Endothelial cell of umbilical vein (primary cell): ENCODE measurements around the gene ATXN3. TPM values are rescaled to one million over a fixed set of nuclear protein-coding genes. Genes with fewer than 3 reads are reported as not detected.

Source experiments
- BruUV-seq: library from RNA; stranded (reverse); fragments of 400-500 nt; replicated peaks from 2 replicates; lab custom pipeline; 2021; lab: Mats Ljungman, UMichigan
- CTCF ChIA-PET: fragments of 300-600, 350-600 bp; sonication (Branson Sonifier 250); formaldehyde crosslinking; loops from one replicate; lab custom pipeline; 2021; ENCODE audit warnings: antibody characterized with exemption, inconsistent platforms; lab: Charles Lee
- POLR2A ChIA-PET: fragments of 300-600, 350-600 bp; sonication (Branson Sonifier 250); formaldehyde crosslinking; loops from one replicate; lab custom pipeline; 2021; ENCODE audit warnings: antibody characterized with exemption, inconsistent platforms; lab: Charles Lee
- DNase-seq: peaks from one replicate; pipeline ENCODE4 v3.0.0-alpha.2; 2011; ENCODE audit warnings: low read depth, low spot score
- FAIRE-seq: peaks from 2 replicates; lab custom pipeline; 2011; peaks lifted over from hg19 to GRCh38; lab: Jason Lieb, UNC
- H2AFZ ChIP-seq: 2 replicates; pipeline ENCODE4 v1.6.0; 2012; ENCODE audit warnings: low read depth, low read length, control low read depth, inconsistent platforms
- H3K27ac ChIP-seq: 2 replicates; pipeline ENCODE4 v1.5.1; 2011; ENCODE audit warnings: low read depth, mild to moderate bottlenecking, control low read depth, low read length, moderate library complexity; ENCODE audit not compliant: insufficient read depth
- H3K27me3 ChIP-seq, 2 experiments: 2 replicates each; pipeline versions ENCODE4 v1.6.0 to v1.6.1; 2011; ENCODE audit warnings: low read length in 2 of 2, mixed read lengths in 1 of 2; ENCODE audit not compliant: control insufficient read depth in 2 of 2, insufficient read depth in 2 of 2
- H3K36me3 ChIP-seq, 2 experiments: 2 replicates in 1 of 2; 3 replicates in 1 of 2; pipeline ENCODE4 v1.5.1; 2011; ENCODE audit warnings: low read length in 2 of 2, mild to moderate bottlenecking in 1 of 2, moderate library complexity in 1 of 2; ENCODE audit not compliant: control insufficient read depth in 2 of 2, insufficient read depth in 2 of 2; ENCODE audit errors: extremely low read depth in 1 of 2
- H3K4me1 ChIP-seq: 3 replicates; pipeline ENCODE4 v1.5.1; 2011; ENCODE audit warnings: mild to moderate bottlenecking, low read length; ENCODE audit not compliant: control insufficient read depth, insufficient read depth; ENCODE audit errors: extremely low read depth
- H3K4me2 ChIP-seq: 2 replicates; pipeline ENCODE4 v1.6.1; 2011; ENCODE audit warnings: low read length, control low read depth, mixed read lengths; ENCODE audit not compliant: insufficient read depth
- H3K4me3 ChIP-seq, 3 experiments: fragments of 200-600 bp in 1 of 3; sonication (generic), shearing (Covaris generic) in 1 of 3; replicated peaks in 1 of 3; 2 replicates each; pipeline ENCODE4 v1.5.1; 2011 to 2016; ENCODE audit warnings: control low read depth in 3 of 3, low read length in 3 of 3, mild to moderate bottlenecking in 2 of 3, inconsistent platforms in 1 of 3, low read depth in 1 of 3, moderate library complexity in 1 of 3; ENCODE audit not compliant: insufficient read depth in 1 of 3
- H3K79me2 ChIP-seq: 2 replicates; pipeline ENCODE4 v1.6.0; 2012; ENCODE audit warnings: low read length, inconsistent platforms; ENCODE audit not compliant: control insufficient read depth, insufficient read depth
- H3K9ac ChIP-seq: replicated peaks from 2 replicates; pipeline ENCODE3; 2011; ENCODE audit warnings: low read length, control low read depth; ENCODE audit not compliant: insufficient read depth; ENCODE audit errors: extremely low read depth
- H3K9me1 ChIP-seq: replicated peaks from 3 replicates; pipeline ENCODE4 v1.6.0; 2011; ENCODE audit warnings: mild to moderate bottlenecking, low read length; ENCODE audit not compliant: control insufficient read depth, insufficient read depth; ENCODE audit errors: extremely low read depth
- H3K9me3 ChIP-seq: replicated peaks from 2 replicates; pipeline ENCODE4 v1.5.1; 2012; ENCODE audit warnings: low read length, inconsistent platforms; ENCODE audit not compliant: control insufficient read depth, insufficient read depth
- H4K20me1 ChIP-seq: replicated peaks from 2 replicates; pipeline ENCODE3; 2011; ENCODE audit warnings: mild to moderate bottlenecking, low read length; ENCODE audit not compliant: control insufficient read depth, insufficient read depth; ENCODE audit errors: extremely low read depth
- CTCF ChIP-seq, 2 donors: IDR thresholded peaks; 1 replicate in 1 of 2; 2 replicates in 1 of 2; pipeline ENCODE4 v1.5.1; 2011; ENCODE audit warnings: low read length in 2 of 2, mild to moderate bottlenecking in 2 of 2, moderate library complexity in 2 of 2, control low read depth in 1 of 2, inconsistent platforms in 1 of 2, low read depth in 1 of 2; ENCODE audit not compliant: insufficient read depth in 1 of 2; ENCODE audit errors: extremely low read depth in 1 of 2
- EZH2 ChIP-seq: IDR thresholded peaks from 2 replicates; pipeline ENCODE4 v1.6.1; 2012; ENCODE audit warnings: borderline replicate concordance, low read depth, mild to moderate bottlenecking, moderate library complexity, low read length, inconsistent platforms; ENCODE audit not compliant: severe bottlenecking
- FOS ChIP-seq: IDR thresholded peaks from 2 replicates; pipeline ENCODE4 v1.6.1; 2011; ENCODE audit warnings: mild to moderate bottlenecking, low read length, moderate library complexity, borderline replicate concordance; ENCODE audit not compliant: insufficient read depth
- GATA2 ChIP-seq: IDR thresholded peaks from 2 replicates; pipeline ENCODE4 v1.7.0; 2011; ENCODE audit warnings: low read depth, mild to moderate bottlenecking, moderate library complexity, mixed read lengths, low read length; ENCODE audit not compliant: insufficient read length, insufficient read depth
- JUN ChIP-seq: IDR thresholded peaks from 2 replicates; pipeline ENCODE4 v1.6.1; 2011; ENCODE audit warnings: borderline replicate concordance, low read depth; ENCODE audit not compliant: insufficient read length, insufficient read depth
- MYC ChIP-seq: IDR thresholded peaks from one replicate; pipeline ENCODE4 v1.6.1; 2011; ENCODE audit warnings: mild to moderate bottlenecking, low read depth, low read length
- POLR2A ChIP-seq: IDR thresholded peaks from 2 replicates; pipeline ENCODE4 v1.6.1; 2012; ENCODE audit warnings: low read depth, mild to moderate bottlenecking, control low read depth, low read length
- POLR2AphosphoS5 ChIP-seq: IDR thresholded peaks from 2 replicates; pipeline ENCODE4 v1.6.1; 2012; ENCODE audit warnings: low read depth, mild to moderate bottlenecking, control low read depth, low read length, moderate library complexity; ENCODE audit not compliant: insufficient read depth
- dilution Hi-C: fragments of 300-500 bp; cut with MboI; formaldehyde crosslinking; loops from one replicate; pipeline ENCODE4 v1.15.0; 2019; ENCODE audit warnings: low sequenced_read_pairs; ENCODE audit not compliant: extremely low pct_ligation_motif_present
- intact Hi-C: fragments of 100-400 bp; cut with micrococcal nuclease; formaldehyde crosslinking; loops from one replicate; pipeline ENCODE4 v1.10.0; 2022
- polyA plus RNA-seq, 4 experiments: library from polyadenylated mRNA; depleted of rRNA in 3 of 4; stranded (reverse) in 3 of 4; unstranded in 1 of 4; fragments of >200 nt; gene quantifications; 2 replicates each; pipeline versions ENCODE4 v1.2.1 to v1.2.3, GENCODE V29; 2011 to 2012; ENCODE audit warnings: missing spikeins in 1 of 4
- total RNA-seq: library from RNA; stranded (reverse); gene quantifications from 2 replicates; pipeline ENCODE4 v1.2.3, GENCODE V29; 2021
- TF ChIP-seq, protein P1 (sequence below): IDR thresholded peaks from 2 replicates; pipeline ENCODE4 v1.6.1; 2011; ENCODE audit not compliant: insufficient read depth, insufficient read length

ATXN3 gene
- total and polyA plus RNA-seq, 2 donors (not counting 3 experiments of a cell fraction or from before 2014, with no cell fraction given): 7.9 to 30.2 TPM

DNA sequence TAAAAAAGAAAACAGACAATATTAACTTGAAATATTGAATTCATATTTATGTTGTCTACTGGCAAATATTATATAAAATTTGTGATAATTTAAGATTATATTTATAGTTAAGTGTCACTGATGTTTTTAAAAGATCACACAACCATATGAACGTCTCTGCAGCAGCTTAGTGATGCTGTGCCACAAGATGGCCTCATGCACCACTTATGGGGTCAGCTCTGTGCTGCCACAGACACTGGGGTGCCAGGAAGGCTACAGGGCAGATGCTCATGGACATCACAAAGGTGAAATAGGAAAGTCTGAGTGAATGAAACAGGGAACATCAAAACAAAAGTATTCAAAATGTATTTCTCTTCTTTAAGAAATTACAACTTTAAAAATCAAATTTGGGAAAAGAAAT, 13.1 kb downstream of the ATXN3 start:
- intact Hi-C loops (no loop called here), dilution Hi-C loops (no loop called here)
- peaks cover 2 to 6% of the 10 kb centered on the region in 2 experiments for H3K36me3 ChIP-seq
- ChIA-PET POLR2A (no interaction called here), CTCF (interaction anchor here (0.7 to 1.4 kb wide), 4 partner anchors 13 to 1084 kb away, joined by 3 to 6 read pairs (median 4); partner anchors contain the start of genes ATXN3 and NDUFB1)
- no peak for TF ChIP-seq JUN
- TF ChIP-seq POLR2A: no peak
- TF ChIP-seq POLR2AphosphoS5: no peak
- no peak for TF ChIP-seq MYC
- no peak for TF ChIP-seq EZH2
- TF ChIP-seq, protein P1, sequence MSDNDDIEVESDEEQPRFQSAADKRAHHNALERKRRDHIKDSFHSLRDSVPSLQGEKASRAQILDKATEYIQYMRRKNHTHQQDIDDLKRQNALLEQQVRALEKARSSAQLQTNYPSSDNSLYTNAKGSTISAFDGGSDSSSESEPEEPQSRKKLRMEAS: no peak
- no peak for TF ChIP-seq GATA2
- TF ChIP-seq CTCF (IDR thresholded peaks at IDR 0.05; ENCODE audit: extremely low read depth in 1 of 2, insufficient read depth in 1 of 2, low read depth in 1 of 2, low read length in 2 of 2): no peak
- no peak for TF ChIP-seq FOS
- FAIRE-seq: no peak
- no peak overlapping the region for H3K4me3 ChIP-seq
- no TSS peak for BruUV-seq
- H3K27ac ChIP-seq: no peak overlapping the region
- no peaks in the 10 kb centered on the region for H3K9me3 ChIP-seq
- no peak overlapping the region for H3K9ac ChIP-seq
- peaks cover 3% of the 10 kb centered on the region for H3K79me2 ChIP-seq
- H3K27me3 ChIP-seq: no peaks in the 10 kb centered on the region
- H3K9me1 ChIP-seq: no peaks in the 10 kb centered on the region
- DNase-seq: no peak
- no peaks in the 10 kb centered on the region for H4K20me1 ChIP-seq
- H2AFZ ChIP-seq: no peak overlapping the region
- no peak overlapping the region for H3K4me2 ChIP-seq
- no peaks in the 10 kb centered on the region for H3K4me1 ChIP-seq
